HG03108 (cell line): ENCODE results near the gene FXYD5.

Experiments
- ATAC-seq: cut with Tn5 transposase; IDR thresholded peaks from one replicate; pipeline ENCODE4 v1.9.1; 2021; ENCODE audit warnings: moderate library complexity; ENCODE audit not compliant: unreplicated experiment

Gene FXYD5

GRCh38 chr19:35154525-35155406 lies at the start of gene FXYD5:
Gene FXYD5 (plus strand): TSS chr19:35154735. CDS start chr19:35155551, 816 bp downstream.
- ATAC-seq, result peak; percentile 41

GRCh38 chr19:35105047-35105410 lies 49.5 kb upstream of the FXYD5 start:
- ATAC-seq, result no peak

- ATAC-seq, result no peak
Observed at GRCh38 chr19:35105411-35106290, 48.9 kb upstream of the FXYD5 start.

GRCh38 chr19:35106291-35106583 lies 48.3 kb upstream of the FXYD5 start:
- no peak for ATAC-seq

- no peak for ATAC-seq
Observed at GRCh38 chr19:35106898-35107541, 47.5 kb upstream of the FXYD5 start.

GRCh38 chr19:35107545-35107944 lies 47.0 kb upstream of the FXYD5 start:
- ATAC-seq, result no peak

- no peak for ATAC-seq
Observed at GRCh38 chr19:35108730-35109129, 45.8 kb upstream of the FXYD5 start.

GRCh38 chr19:35109395-35110112 lies 45.0 kb upstream of the FXYD5 start:
- ATAC-seq, result no peak

- no peak for ATAC-seq
Observed at GRCh38 chr19:35110974-35111373, 43.6 kb upstream of the FXYD5 start.

GRCh38 chr19:35112995-35113688 lies 41.4 kb upstream of the FXYD5 start:
- ATAC-seq, result no peak

GRCh38 chr19:35114353-35115176 lies 40.0 kb upstream of the FXYD5 start:
- no peak for ATAC-seq

- ATAC-seq, result no peak
Observed at GRCh38 chr19:35115177-35115951, 39.2 kb upstream of the FXYD5 start, which contains the start of gene FXYD3. Gene FXYD3 (plus strand): TSS chr19:35115823. CDS start chr19:35119377, 3,554 bp downstream.

GRCh38 chr19:35116072-35116801 lies 38.3 kb upstream of the FXYD5 start:
- ATAC-seq, result no peak

- ATAC-seq, result no peak
Observed at GRCh38 chr19:35117116-35117515, 37.4 kb upstream of the FXYD5 start.

- no peak for ATAC-seq
Observed at GRCh38 chr19:35117799-35118198, 36.7 kb upstream of the FXYD5 start.

- ATAC-seq, result no peak
Observed at GRCh38 chr19:35118268-35119020, 36.1 kb upstream of the FXYD5 start.

- no peak for ATAC-seq
Observed at GRCh38 chr19:35119091-35119490, 35.4 kb upstream of the FXYD5 start.
